Measurements from ENCODE around the gene SRPRA.

DNA sequence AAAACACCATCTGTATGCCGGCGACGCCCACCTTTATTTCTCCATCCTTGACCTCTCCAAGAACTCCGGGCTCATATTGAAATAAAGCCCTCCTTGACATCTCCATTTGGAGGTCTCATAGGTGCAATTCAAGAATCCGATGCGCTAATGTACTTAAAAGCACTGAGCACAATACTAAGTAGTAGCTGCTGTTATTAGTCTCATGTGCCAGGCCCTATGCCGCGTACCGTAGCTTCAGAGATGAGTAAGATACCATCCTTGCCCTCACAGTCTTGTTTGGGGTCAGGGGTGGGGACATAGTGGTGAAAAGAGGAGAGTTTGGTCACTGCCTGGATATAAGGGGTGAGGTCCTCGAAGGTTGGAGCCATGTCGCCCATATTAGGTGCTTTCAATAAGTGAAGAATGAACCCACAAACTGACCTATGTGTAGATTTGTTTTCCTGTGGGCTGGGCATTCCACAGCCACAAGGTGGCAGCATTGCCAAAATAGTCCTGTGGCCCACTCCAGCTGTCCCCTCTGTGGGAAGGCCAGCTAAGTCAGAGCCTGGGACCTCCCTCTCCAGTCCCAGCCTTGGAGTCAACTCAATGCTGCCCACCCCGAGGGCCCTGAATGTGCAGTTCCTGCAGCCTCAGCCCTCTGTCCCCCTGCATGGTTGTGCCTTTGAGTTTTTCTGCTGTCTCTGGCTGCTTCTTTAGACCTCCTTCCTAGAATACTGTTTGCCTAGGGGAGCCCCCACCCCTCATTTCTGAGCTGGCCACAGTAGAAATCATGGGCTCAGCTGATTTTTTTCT is 41.7 kb upstream of the SRPRA start:
- TF ChIP-seq, protein P1, sequence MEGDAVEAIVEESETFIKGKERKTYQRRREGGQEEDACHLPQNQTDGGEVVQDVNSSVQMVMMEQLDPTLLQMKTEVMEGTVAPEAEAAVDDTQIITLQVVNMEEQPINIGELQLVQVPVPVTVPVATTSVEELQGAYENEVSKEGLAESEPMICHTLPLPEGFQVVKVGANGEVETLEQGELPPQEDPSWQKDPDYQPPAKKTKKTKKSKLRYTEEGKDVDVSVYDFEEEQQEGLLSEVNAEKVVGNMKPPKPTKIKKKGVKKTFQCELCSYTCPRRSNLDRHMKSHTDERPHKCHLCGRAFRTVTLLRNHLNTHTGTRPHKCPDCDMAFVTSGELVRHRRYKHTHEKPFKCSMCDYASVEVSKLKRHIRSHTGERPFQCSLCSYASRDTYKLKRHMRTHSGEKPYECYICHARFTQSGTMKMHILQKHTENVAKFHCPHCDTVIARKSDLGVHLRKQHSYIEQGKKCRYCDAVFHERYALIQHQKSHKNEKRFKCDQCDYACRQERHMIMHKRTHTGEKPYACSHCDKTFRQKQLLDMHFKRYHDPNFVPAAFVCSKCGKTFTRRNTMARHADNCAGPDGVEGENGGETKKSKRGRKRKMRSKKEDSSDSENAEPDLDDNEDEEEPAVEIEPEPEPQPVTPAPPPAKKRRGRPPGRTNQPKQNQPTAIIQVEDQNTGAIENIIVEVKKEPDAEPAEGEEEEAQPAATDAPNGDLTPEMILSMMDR (IDR thresholded peaks at IDR 0.05): peak; percentile 53 to 87 (median 76)
- TF ChIP-seq EP300 (IDR thresholded peaks at IDR 0.05): no peak

Measured in sigmoid colon (tissue), 4 donors.